A673 (cell line): ENCODE data around the gene C12orf54. TPM values are rescaled to one million over a fixed set of nuclear protein-coding genes. Genes with fewer than 3 reads are reported as not detected.
"Not testable (repeated sequence)": the region's sequence is repeated elsewhere in the genome, so short reads cannot be mapped to it uniquely, and the experiment has no call there.

Source experiments
- BruUV-seq: library from RNA; stranded (reverse); fragments of 400-500 nt; replicated peaks from 2 replicates; lab custom pipeline; 2021; lab: Mats Ljungman, UMichigan
- CTCF ChIA-PET: fragments of 300-600 bp; sonication (Branson Sonifier 250); formaldehyde crosslinking; loops from one replicate; lab custom pipeline; 2022; ENCODE audit warnings: antibody characterized with exemption; lab: Charles Lee
- POLR2A ChIA-PET: fragments of 300-600 bp; sonication (Branson Sonifier 250); formaldehyde crosslinking; loops from one replicate; lab custom pipeline; 2022; ENCODE audit warnings: antibody characterized with exemption; ENCODE audit not compliant: low non-redundant PET; lab: Charles Lee
- DNase-seq: peaks from one replicate; pipeline ENCODE4 v3.0.0-alpha.2; 2015; ENCODE audit warnings: low spot score
- H3K27ac ChIP-seq: fragments of 200-600 bp; sonication (generic); 2 replicates; pipeline ENCODE4 v1.5.1; 2016; ENCODE audit warnings: mixed run types, low read depth, mild to moderate bottlenecking, mixed read lengths, antibody characterized with exemption, low read length; ENCODE audit not compliant: poor library complexity, severe bottlenecking
- H3K27me3 ChIP-seq: fragments of 200-600 bp; sonication (generic); replicated peaks from 2 replicates; pipeline ENCODE4 v1.6.1; 2017; ENCODE audit warnings: mixed run types, low read depth, mild to moderate bottlenecking, mixed read lengths, antibody characterized with exemption, low read length; ENCODE audit not compliant: insufficient read depth, poor library complexity
- H3K36me3 ChIP-seq: fragments of 200-600 bp; sonication (generic); 2 replicates; pipeline ENCODE4 v1.6.1; 2016; ENCODE audit warnings: mixed run types, mild to moderate bottlenecking, mixed read lengths, antibody characterized with exemption, low read length; ENCODE audit not compliant: insufficient read depth, poor library complexity, severe bottlenecking
- H3K4me1 ChIP-seq: fragments of 200-600 bp; sonication (generic); 2 replicates; pipeline ENCODE4 v1.6.1; 2017; ENCODE audit warnings: mixed run types, mild to moderate bottlenecking, mixed read lengths, antibody characterized with exemption, low read length; ENCODE audit not compliant: insufficient read depth, poor library complexity, severe bottlenecking
- H3K4me3 ChIP-seq: fragments of 200-600 bp; sonication (generic); 2 replicates; pipeline ENCODE4 v1.5.1; 2016; ENCODE audit warnings: low read depth, mixed run types, mild to moderate bottlenecking, mixed read lengths, low read length; ENCODE audit not compliant: poor library complexity, severe bottlenecking
- H3K9me3 ChIP-seq: fragments of 200-600 bp; sonication (generic); 2 replicates; pipeline ENCODE4 v1.6.1; 2016; ENCODE audit warnings: mixed run types, low read depth, mild to moderate bottlenecking, mixed read lengths, antibody characterized with exemption, low read length; ENCODE audit not compliant: poor library complexity, severe bottlenecking
- CTCF ChIP-seq: fragments of 300-800, 200-600 bp; sonication (generic); conservative IDR thresholded peaks from 2 replicates; pipeline ENCODE4 v1.5.1; 2017; ENCODE audit warnings: low read depth, mild to moderate bottlenecking, antibody characterized with exemption, low read length, moderate library complexity, mixed read lengths
- EZH2 ChIP-seq: fragments of 200-600 bp; sonication (generic); IDR thresholded peaks from 2 replicates; pipeline ENCODE4 v1.6.1; 2017; ENCODE audit warnings: borderline replicate concordance, low read depth, mild to moderate bottlenecking, mixed read lengths, antibody characterized with exemption, low read length; ENCODE audit not compliant: poor library complexity, severe bottlenecking
- intact Hi-C: fragments of 100-400 bp; cut with micrococcal nuclease; formaldehyde crosslinking; loops from one replicate; pipeline ENCODE4 v1.10.0; 2022; ENCODE audit not compliant: unreplicated experiment
- total RNA-seq: library from RNA; stranded (reverse); gene quantifications from 2 replicates; pipeline ENCODE4 v1.2.3, GENCODE V29; 2021

C12orf54 gene
- total RNA-seq, 1 experiment from 2014 or later, result not detected

GRCh38 chr12:48486679-48487078 is 4.4 kb downstream of the C12orf54 start:
- Histone ChIP-seq H3K27me3 (peaks cover 15% of the 10 kb centered on the region), H3K9me3 (no peaks in the 10 kb centered on the region), H3K27ac (no peak overlapping the region), H3K4me3 (no peak overlapping the region), H3K4me1 (no peaks in the 10 kb centered on the region), H3K36me3 (no peaks in the 10 kb centered on the region)
- DNase-seq, result no peak
- TF ChIP-seq CTCF, result no peak
- no peak for TF ChIP-seq EZH2
- no TSS peak for BruUV-seq
- intact Hi-C loops, result no loop called here
- ChIA-PET CTCF (no interaction called here), POLR2A (no interaction called here)

GRCh38 chr12:48489012-48489411 is 6.7 kb downstream of the C12orf54 start:
- BruUV-seq, result no TSS peak

DNA sequence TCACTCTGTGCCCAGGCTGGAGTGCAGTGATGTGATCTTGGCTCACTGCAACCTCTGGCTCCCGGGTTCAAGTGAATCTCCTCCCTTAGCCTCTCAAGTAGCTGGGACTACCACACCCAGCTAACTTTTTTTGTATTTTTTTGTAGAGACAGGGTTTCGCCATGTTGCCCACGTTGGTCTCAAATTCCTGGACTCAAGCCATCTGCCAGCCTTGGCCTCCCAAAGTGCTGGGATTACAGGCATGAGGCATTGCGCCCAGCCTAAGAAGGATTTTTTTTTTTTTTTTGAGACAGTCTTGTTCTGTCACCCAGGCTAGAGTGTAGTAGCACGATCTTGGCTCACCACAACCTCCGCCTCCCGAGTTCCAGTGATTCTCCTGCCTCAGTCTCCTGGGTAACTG is 7.2 kb downstream of the C12orf54 start:
- POLR2A ChIA-PET, BruUV-seq, H3K4me1 ChIP-seq, intact Hi-C loops, H3K4me3 ChIP-seq, CTCF ChIA-PET, DNase-seq, H3K9me3 ChIP-seq, H3K36me3 ChIP-seq, H3K27ac ChIP-seq: not testable (repeated sequence)
- H3K27me3 ChIP-seq, result peaks cover 15% of the 10 kb centered on the region

More at GRCh38 chr12:48489012-48489411, 6.7 kb downstream of the C12orf54 start:
- Histone ChIP-seq H3K27ac (no peak overlapping the region), H3K9me3 (no peaks in the 10 kb centered on the region), H3K4me3 (no peak overlapping the region), H3K36me3 (no peaks in the 10 kb centered on the region), H3K27me3 (peaks cover 15% of the 10 kb centered on the region), H3K4me1 (no peaks in the 10 kb centered on the region)
- no peak for DNase-seq
- intact Hi-C loops, result no loop called here
- TF ChIP-seq EZH2 (no peak), CTCF (no peak)
- ChIA-PET CTCF (no interaction called here), POLR2A (no interaction called here)

GRCh38 chr12:48500281-48500680 is 18.0 kb downstream of the C12orf54 start:
- H3K27ac ChIP-seq, CTCF ChIA-PET, intact Hi-C loops, H3K4me1 ChIP-seq, POLR2A ChIA-PET, BruUV-seq, H3K9me3 ChIP-seq, H3K4me3 ChIP-seq, DNase-seq, H3K36me3 ChIP-seq: not testable (repeated sequence)
- peaks cover 20% of the 10 kb centered on the region for H3K27me3 ChIP-seq

DNA sequence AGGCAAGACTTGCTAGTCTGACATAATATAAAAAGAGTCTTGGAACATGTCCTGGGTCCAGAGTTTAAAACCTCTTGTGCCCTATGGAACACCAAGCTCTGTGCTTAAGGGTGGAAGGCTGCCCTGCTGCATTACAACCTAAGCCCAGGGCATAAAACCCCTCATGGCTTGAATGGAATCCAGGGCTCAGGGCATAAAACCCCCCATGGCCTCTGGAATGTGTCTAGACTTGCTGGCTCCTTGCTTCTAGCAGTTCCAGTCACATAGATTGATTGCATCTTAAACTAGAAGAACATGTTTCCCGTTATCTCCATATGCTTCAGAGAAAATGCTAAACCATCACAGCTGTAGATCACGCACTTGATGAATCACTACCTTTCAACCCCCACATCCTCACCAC is 24.5 kb downstream of the C12orf54 start:
- intact Hi-C loops, H3K9me3 ChIP-seq, H3K36me3 ChIP-seq, DNase-seq, CTCF ChIA-PET, BruUV-seq, H3K27ac ChIP-seq, H3K4me3 ChIP-seq, H3K4me1 ChIP-seq: not testable (repeated sequence)
- POLR2A ChIA-PET, result interaction anchor here (0.6 kb wide), 1 partner anchor 284 kb away, joined by 5 read pairs; no protein-coding TSS in a partner anchor
- H3K27me3 ChIP-seq, result peaks cover 22% of the 10 kb centered on the region
